SK-N-SH (cell line): Measurements from ENCODE around the gene EVC. TPM values are rescaled to one million over a fixed set of nuclear protein-coding genes. Genes with fewer than 3 reads are reported as not detected.
"Not testable (repeated sequence)": the region's sequence is repeated elsewhere in the genome, so short reads cannot be mapped to it uniquely, and the experiment has no call there.

Source experiments
- CTCF ChIA-PET: fragments of 300-600, 350-600 bp; formaldehyde crosslinking; extraction: SDS; loops from one replicate; lab custom pipeline; 2021; lab: Yijun Ruan, JAX
- POLR2A ChIA-PET: fragments of 350-600 bp; sonication (Branson Sonifier 250); formaldehyde crosslinking; extraction: SDS; loops from one replicate; lab custom pipeline; 2020; ENCODE audit warnings: antibody characterized with exemption, inconsistent platforms; lab: Yijun Ruan, JAX
- DNase-seq: peaks from one replicate; pipeline ENCODE4 v3.0.0; 2012
- H2AFZ ChIP-seq: fragments of 200-600 bp; sonication (generic); 2 replicates; pipeline ENCODE4 v1.8.1; 2016; ENCODE audit warnings: antibody characterized with exemption, mild to moderate bottlenecking, low read depth
- H3F3A ChIP-seq: fragments of 200-600 bp; sonication (generic); replicated peaks from 2 replicates; pipeline ENCODE3; 2016; ENCODE audit warnings: antibody characterized with exemption, mild to moderate bottlenecking; ENCODE audit not compliant: insufficient read depth
- H3K27ac ChIP-seq, 2 experiments: fragments of 200-500 bp in 1 of 2; fragments of 200-600 bp in 1 of 2; sonication (Bioruptor generic) in 1 of 2; sonication (generic), shearing (Covaris generic) in 1 of 2; 2 replicates each; pipeline versions ENCODE4 v1.5.1 to v1.6.1; 2014 to 2016; ENCODE audit warnings: low read depth in 2 of 2, inconsistent platforms in 1 of 2, low read length in 1 of 2, mild to moderate bottlenecking in 1 of 2, mixed read lengths in 1 of 2
- H3K27me3 ChIP-seq: fragments of 200-600 bp; sonication (generic), shearing (Covaris generic); 2 replicates; pipeline ENCODE4 v1.6.1; 2016; ENCODE audit warnings: mixed run types; ENCODE audit not compliant: insufficient read depth
- H3K36me3 ChIP-seq, 2 experiments: fragments of 200-500 bp in 1 of 2; fragments of 200-600 bp in 1 of 2; sonication (Bioruptor generic) in 1 of 2; sonication (generic) in 1 of 2; replicated peaks in 1 of 2; 2 replicates each; pipeline versions ENCODE3 to v1.5.1; 2014 to 2016; ENCODE audit warnings: low read length in 1 of 2, mild to moderate bottlenecking in 1 of 2; ENCODE audit not compliant: insufficient read depth in 2 of 2, control insufficient read depth in 1 of 2
- H3K4me1 ChIP-seq, 2 experiments: fragments of 200-500 bp in 1 of 2; fragments of 200-600 bp in 1 of 2; sonication (Bioruptor generic) in 1 of 2; sonication (generic), shearing (Covaris generic) in 1 of 2; 2 replicates each; pipeline versions ENCODE4 v1.5.1 to v1.6.1; 2014 to 2016; ENCODE audit warnings: low read depth in 1 of 2, low read length in 1 of 2, mixed run types in 1 of 2; ENCODE audit not compliant: insufficient read depth in 2 of 2, control insufficient read depth in 1 of 2
- H3K4me2 ChIP-seq: fragments of 200-600 bp; sonication (generic), shearing (Covaris generic); 2 replicates; pipeline ENCODE4 v1.6.1; 2017; ENCODE audit warnings: mixed run types
- H3K4me3 ChIP-seq, 2 experiments: fragments of 200-500 bp in 1 of 2; fragments of 200-600 bp in 1 of 2; sonication (Bioruptor generic) in 1 of 2; sonication (generic), shearing (Covaris generic) in 1 of 2; 2 replicates each; pipeline versions ENCODE4 v1.5.1 to v1.8.1; 2014 to 2016; ENCODE audit warnings: low read depth in 2 of 2, inconsistent platforms in 1 of 2, low read length in 1 of 2, mild to moderate bottlenecking in 1 of 2, mixed read lengths in 1 of 2, moderate library complexity in 1 of 2
- H3K79me2 ChIP-seq: fragments of 200-600 bp; sonication (generic); 2 replicates; pipeline ENCODE4 v1.8.1; 2017; ENCODE audit warnings: mild to moderate bottlenecking; ENCODE audit not compliant: insufficient read depth
- H3K9ac ChIP-seq: fragments of 200-600 bp; sonication (generic); 2 replicates; pipeline ENCODE4 v1.6.1; 2017; ENCODE audit warnings: mixed run types
- H3K9me2 ChIP-seq: fragments of 200-600 bp; sonication (generic); 2 replicates; pipeline ENCODE4 v1.6.1; 2017; ENCODE audit warnings: mixed run types
- H3K9me3 ChIP-seq: fragments of 200-600 bp; sonication (generic); 2 replicates; pipeline ENCODE4 v1.6.1; 2017; ENCODE audit warnings: mixed run types, mild to moderate bottlenecking, moderate library complexity
- H4K20me1 ChIP-seq: fragments of 200-600 bp; sonication (generic); 2 replicates; pipeline ENCODE4 v1.6.1; 2017; ENCODE audit warnings: mild to moderate bottlenecking, mixed run types; ENCODE audit not compliant: insufficient read depth
- JUND ChIP-seq: IDR thresholded peaks from 2 replicates; pipeline ENCODE4 v1.4.0; 2012
- RCOR1 ChIP-seq: fragments of 150-350 bp; IDR thresholded peaks from 2 replicates; pipeline ENCODE4 v1.6.1; 2017; ENCODE audit warnings: antibody characterized with exemption, low read length
- REST ChIP-seq: IDR thresholded peaks from 2 replicates; pipeline ENCODE4 v1.6.1; 2012; ENCODE audit warnings: mild to moderate bottlenecking, low read depth, low read length, moderate library complexity
- RXRA ChIP-seq: IDR thresholded peaks from 2 replicates; pipeline ENCODE4 v1.4.0; 2012; ENCODE audit warnings: low read depth, mild to moderate bottlenecking, borderline replicate concordance
- SIN3A ChIP-seq: IDR thresholded peaks from 2 replicates; pipeline ENCODE4 v1.6.1; 2012; ENCODE audit warnings: low read depth, mild to moderate bottlenecking, low read length, moderate library complexity, borderline replicate concordance
- TEAD4 ChIP-seq: IDR thresholded peaks from 2 replicates; pipeline ENCODE4 v1.4.0; 2012; ENCODE audit warnings: mild to moderate bottlenecking, borderline replicate concordance; ENCODE audit not compliant: insufficient read depth
- YY1 ChIP-seq: IDR thresholded peaks from 2 replicates; pipeline ENCODE4 v1.4.0; 2012; ENCODE audit warnings: low read depth, mild to moderate bottlenecking
- WGBS: methylation state at CpG from one replicate; pipeline ENCODE4 v1.1.6; 2017; ENCODE audit warnings: low lambda C conversion rate; 5-methylcytosine and 5-hydroxymethylcytosine counted together
- polyA plus RNA-seq, 3 experiments: library from polyadenylated mRNA; depleted of rRNA; stranded (reverse); fragments of >200 nt; gene quantifications; 2 replicates each; pipeline ENCODE4 v1.2.3, GENCODE V29; 2012
- TF ChIP-seq, protein P1 (sequence below): IDR thresholded peaks from 2 replicates; pipeline ENCODE4 v1.4.0; 2012; ENCODE audit warnings: low read depth, borderline replicate concordance

EVC gene
- polyA plus RNA-seq, 1 of the 3 experiments (the other 2 are of a cell fraction): 3.8 TPM

DNA sequence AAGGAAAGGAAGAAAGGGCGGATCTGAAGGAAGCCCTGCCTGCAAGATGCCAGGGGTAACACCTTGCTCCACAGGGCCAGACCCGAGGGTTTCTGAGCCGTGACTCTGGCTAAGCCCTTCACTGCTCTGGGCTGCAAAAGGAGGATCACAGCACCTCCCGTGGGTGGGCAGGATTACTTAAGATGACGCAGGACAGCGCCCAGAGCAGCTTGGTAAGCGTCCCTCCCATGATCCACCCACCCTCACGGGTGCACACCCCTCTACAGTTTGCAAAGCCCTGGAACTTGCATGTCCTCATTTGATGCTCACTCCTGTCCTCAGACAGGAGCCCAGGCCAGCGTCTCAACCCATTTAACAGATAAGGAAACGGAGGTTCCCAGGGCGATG, 117.0 kb downstream of the EVC start:
- 87% methylated on average over 6 of the region's 11 CpGs for WGBS
- H3K9me2 ChIP-seq: no peaks in the 10 kb centered on the region
- no peak for DNase-seq
- H3K4me1 ChIP-seq: no peaks in the 10 kb centered on the region; a peak in 1 of 4 replicates
- ChIA-PET POLR2A (no interaction called here), CTCF (interaction anchor here (2.9 kb wide), 1 partner anchor 152 kb away, joined by 9 read pairs; no protein-coding TSS in a partner anchor)
- no peaks in the 10 kb centered on the region; the same call in 1 of the 2 replicates for H4K20me1 ChIP-seq
- no peaks in the 10 kb centered on the region for H3F3A ChIP-seq
- no peaks in the 10 kb centered on the region for H3K27me3 ChIP-seq
- H3K4me2 ChIP-seq: no peak overlapping the region
- no peaks in the 10 kb centered on the region for H3K79me2 ChIP-seq
- TF ChIP-seq SIN3A (no peak), RCOR1 (no peak), YY1 (no peak), RXRA (no peak), JUND (no peak), REST (no peak)
- TF ChIP-seq, protein P1, sequence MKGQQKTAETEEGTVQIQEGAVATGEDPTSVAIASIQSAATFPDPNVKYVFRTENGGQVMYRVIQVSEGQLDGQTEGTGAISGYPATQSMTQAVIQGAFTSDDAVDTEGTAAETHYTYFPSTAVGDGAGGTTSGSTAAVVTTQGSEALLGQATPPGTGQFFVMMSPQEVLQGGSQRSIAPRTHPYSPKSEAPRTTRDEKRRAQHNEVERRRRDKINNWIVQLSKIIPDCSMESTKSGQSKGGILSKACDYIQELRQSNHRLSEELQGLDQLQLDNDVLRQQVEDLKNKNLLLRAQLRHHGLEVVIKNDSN: no peak
- peaks cover 0 to 11% of the 10 kb centered on the region in 2 experiments for H3K36me3 ChIP-seq
- H3K27ac ChIP-seq: no peak overlapping the region
- no peak overlapping the region for H2AFZ ChIP-seq
- H3K4me3 ChIP-seq: no peak overlapping the region
- no peak overlapping the region for H3K9ac ChIP-seq
- no peaks in the 10 kb centered on the region for H3K9me3 ChIP-seq

DNA sequence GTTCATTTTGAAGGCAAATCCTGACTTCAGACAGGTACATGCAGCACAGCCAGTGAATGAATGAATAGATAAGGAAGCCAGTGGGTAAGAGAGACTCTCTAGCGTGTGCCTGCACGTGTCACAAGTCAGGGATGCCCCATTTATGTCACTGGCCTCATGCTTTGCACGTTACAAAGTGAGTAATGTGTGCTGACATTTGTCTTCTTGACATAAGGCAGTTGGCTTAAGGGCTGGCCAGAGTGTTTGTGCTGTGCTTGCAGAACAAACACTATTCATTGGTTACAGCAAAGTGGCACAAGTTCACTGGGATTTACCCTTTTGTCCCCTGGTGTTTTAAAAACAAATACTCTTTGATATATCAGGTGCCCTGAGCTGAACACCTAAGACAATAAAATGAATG, 125.9 kb downstream of the EVC start:
- TF ChIP-seq TEAD4 (no peak), REST (no peak)

GRCh38 chr4:5837483-5837882, 126.5 kb downstream of the EVC start:
- H3F3A ChIP-seq, DNase-seq, H3K4me3 ChIP-seq, H3K9me3 ChIP-seq, H3K4me2 ChIP-seq, H4K20me1 ChIP-seq, H3K79me2 ChIP-seq, H3K36me3 ChIP-seq, CTCF ChIA-PET, H3K27me3 ChIP-seq, H2AFZ ChIP-seq, POLR2A ChIA-PET, H3K27ac ChIP-seq, H3K4me1 ChIP-seq, H3K9me2 ChIP-seq, H3K9ac ChIP-seq: not testable (repeated sequence)
- WGBS: 74% methylated on average over 6 of the region's 6 CpGs

More for the DNA sequence above, 125.9 kb downstream of the EVC start:
- Histone ChIP-seq H3K9ac (no peak overlapping the region), H3K4me3 (no peak overlapping the region), H3K4me2 (no peak overlapping the region), H3K27me3 (no peaks in the 10 kb centered on the region), H3F3A (no peaks in the 10 kb centered on the region), H3K36me3 (peaks cover 0 to under 1% of the 10 kb centered on the region in 2 experiments), H3K9me3 (no peaks in the 10 kb centered on the region), H3K9me2 (no peaks in the 10 kb centered on the region), H2AFZ (no peak overlapping the region), H3K79me2 (no peaks in the 10 kb centered on the region), H3K27ac (no peak overlapping the region; a peak in 1 of 4 replicates), H4K20me1 (no peaks in the 10 kb centered on the region), H3K4me1 (peaks cover 0 to 3% of the 10 kb centered on the region in 2 experiments; a peak in 1 of 4 replicates)
- 38% methylated on average over 3 of the region's 3 CpGs for WGBS
- no peak for DNase-seq
- POLR2A ChIA-PET: interaction anchor here (1.2 kb wide), 1 partner anchor 10 kb away, joined by 3 read pairs; no protein-coding TSS in a partner anchor
- CTCF ChIA-PET: interaction anchor here (1.0 kb wide), 1 partner anchor 16 kb away, joined by 3 read pairs; no protein-coding TSS in a partner anchor
